Neural cell (in vitro differentiated cells): ENCODE data around the gene GPNMB. TPM values are rescaled to one million over a fixed set of nuclear protein-coding genes. Genes with fewer than 3 reads are reported as not detected.

Experiments
- H2AFZ ChIP-seq: fragments of 200-600, 300-800 bp; sonication (generic), shearing (Covaris generic); 2 replicates; pipeline ENCODE4 v1.6.0; 2014; ENCODE audit warnings: low read depth, mild to moderate bottlenecking, antibody characterized with exemption, low read length, moderate library complexity
- H3F3A ChIP-seq: fragments of 200-600 bp; shearing (Covaris generic); 2 replicates; pipeline ENCODE4 v1.6.1; 2016; ENCODE audit warnings: mild to moderate bottlenecking, moderate library complexity, mixed read lengths, antibody characterized with exemption, low read length; ENCODE audit not compliant: insufficient read depth, poor library complexity, severe bottlenecking
- H3K27ac ChIP-seq: fragments of 200-600, 300-800 bp; sonication (generic), shearing (Covaris generic); 2 replicates; pipeline ENCODE4 v1.5.1; 2014; ENCODE audit warnings: mild to moderate bottlenecking, low read length, moderate library complexity
- H3K27me3 ChIP-seq: fragments of 300-800, 200-600 bp; sonication (generic), shearing (Covaris generic); 2 replicates; pipeline ENCODE4 v1.6.0; 2014; ENCODE audit warnings: mild to moderate bottlenecking, low read depth, low read length, moderate library complexity; ENCODE audit not compliant: insufficient read depth
- H3K36me3 ChIP-seq: fragments of 300-800, 200-600 bp; sonication (generic), shearing (Covaris generic); 2 replicates; pipeline ENCODE4 v1.5.1; 2014; ENCODE audit warnings: mild to moderate bottlenecking, antibody characterized with exemption, low read length, moderate library complexity; ENCODE audit not compliant: insufficient read depth
- H3K4me2 ChIP-seq: fragments of 300-800, 200-600 bp; sonication (generic), shearing (Covaris generic); 2 replicates; pipeline ENCODE4 v1.6.0; 2014; ENCODE audit warnings: mild to moderate bottlenecking, low read length
- H3K4me3 ChIP-seq: fragments of 300-800, 200-600 bp; sonication (generic), shearing (Covaris generic); 2 replicates; pipeline ENCODE4 v1.5.1; 2014; ENCODE audit warnings: mild to moderate bottlenecking, low read length, moderate library complexity
- H3K79me2 ChIP-seq: fragments of 200-600 bp; shearing (Covaris generic); replicated peaks from 2 replicates; pipeline ENCODE4 v1.6.0; 2014; ENCODE audit warnings: mild to moderate bottlenecking, low read length, moderate library complexity; ENCODE audit not compliant: insufficient read depth
- H3K9ac ChIP-seq: fragments of 300-800, 200-600 bp; sonication (generic), shearing (Covaris generic); 2 replicates; pipeline ENCODE4 v1.6.1; 2016; ENCODE audit warnings: mild to moderate bottlenecking, low read length, mixed read lengths
- H3K9me2 ChIP-seq: fragments of 200-600 bp; shearing (Covaris generic); 2 replicates; pipeline ENCODE4 v1.6.1; 2016; ENCODE audit warnings: mild to moderate bottlenecking, low read length, mixed read lengths; ENCODE audit not compliant: insufficient read depth
- H3K9me3 ChIP-seq: fragments of 200-600, 300-800 bp; sonication (generic), shearing (Covaris generic); 2 replicates; pipeline ENCODE4 v1.6.1; 2016; ENCODE audit warnings: mild to moderate bottlenecking, mixed run types, low read length, moderate library complexity, mixed read lengths
- H4K20me1 ChIP-seq: fragments of 200-600 bp; shearing (Covaris generic); 2 replicates; pipeline ENCODE4 v1.6.1; 2016; ENCODE audit warnings: mild to moderate bottlenecking, mixed run types; ENCODE audit not compliant: insufficient read depth
- EP300 ChIP-seq: fragments of 450-650 bp; conservative IDR thresholded peaks from 2 replicates; pipeline ENCODE4 v1.6.1; 2014; ENCODE audit warnings: antibody characterized with exemption, mild to moderate bottlenecking, moderate library complexity; ENCODE audit not compliant: poor library complexity, severe bottlenecking
- MXI1 ChIP-seq: fragments of 450-650 bp; conservative IDR thresholded peaks from 2 replicates; pipeline ENCODE4 v1.6.1; 2014; ENCODE audit warnings: antibody characterized with exemption, mild to moderate bottlenecking; ENCODE audit not compliant: poor library complexity, severe bottlenecking
- POLR2AphosphoS5 ChIP-seq: IDR thresholded peaks from 2 replicates; pipeline ENCODE4 v1.6.1; 2012
- RAD21 ChIP-seq: fragments of 450-650 bp; conservative IDR thresholded peaks from 2 replicates; pipeline ENCODE4 v1.6.1; 2014; ENCODE audit warnings: antibody characterized with exemption, mild to moderate bottlenecking, moderate library complexity
- SMC3 ChIP-seq: fragments of 450-650 bp; conservative IDR thresholded peaks from 2 replicates; pipeline ENCODE4 v1.6.1; 2014; ENCODE audit warnings: antibody characterized with exemption, mild to moderate bottlenecking, moderate library complexity; ENCODE audit not compliant: poor library complexity
- TAF1 ChIP-seq: IDR thresholded peaks from 2 replicates; pipeline ENCODE4 v1.6.1; 2012; ENCODE audit warnings: low read depth
- polyA plus RNA-seq: library from polyadenylated mRNA; depleted of rRNA; stranded (reverse); fragments of >200 nt; gene quantifications from 2 replicates; pipeline ENCODE4 v1.2.3, GENCODE V29; 2014
- TF ChIP-seq, protein P1 (sequence below): IDR thresholded peaks from 2 replicates; pipeline ENCODE4 v1.6.1; 2012; ENCODE audit warnings: borderline replicate concordance
- TF ChIP-seq, protein P2 (sequence below): fragments of 450-650 bp; IDR thresholded peaks from 2 replicates; pipeline ENCODE4 v1.5.1; 2014; ENCODE audit warnings: antibody characterized with exemption, mild to moderate bottlenecking, moderate library complexity; ENCODE audit not compliant: poor library complexity, severe bottlenecking

Gene GPNMB
- polyA plus RNA-seq, 1 donor from 2014 or later, result not detected

DNA sequence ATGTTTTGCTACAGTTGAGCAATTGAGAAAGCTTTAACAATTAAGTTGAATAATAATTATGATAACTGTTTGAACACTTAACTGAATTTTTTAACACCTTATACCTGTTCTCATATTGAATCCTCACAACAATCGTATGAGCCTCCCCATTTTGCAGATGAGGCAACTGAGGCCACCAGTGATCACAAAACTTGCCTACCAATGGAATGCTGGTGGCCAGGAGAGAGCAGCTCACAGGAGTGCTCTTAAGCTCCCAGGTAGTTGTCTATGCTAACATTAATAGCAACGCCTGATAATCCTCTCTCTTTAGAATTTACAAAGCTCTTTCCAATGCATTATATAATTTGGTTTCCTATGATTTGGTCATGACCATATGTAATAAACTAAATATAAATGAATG lies 21.6 kb downstream of the GPNMB start:
- no peaks in the 10 kb centered on the region for H3F3A ChIP-seq
- H4K20me1 ChIP-seq, result no peaks in the 10 kb centered on the region
- no peaks in the 10 kb centered on the region for H3K9me3 ChIP-seq
- no peaks in the 10 kb centered on the region for H3K79me2 ChIP-seq
- H3K4me3 ChIP-seq, result no peak overlapping the region
- H3K27ac ChIP-seq, result no peak overlapping the region
- H3K4me2 ChIP-seq, result no peak overlapping the region
- no peak overlapping the region for H3K9ac ChIP-seq
- TF ChIP-seq RAD21, result no peak
- TF ChIP-seq, protein P1, sequence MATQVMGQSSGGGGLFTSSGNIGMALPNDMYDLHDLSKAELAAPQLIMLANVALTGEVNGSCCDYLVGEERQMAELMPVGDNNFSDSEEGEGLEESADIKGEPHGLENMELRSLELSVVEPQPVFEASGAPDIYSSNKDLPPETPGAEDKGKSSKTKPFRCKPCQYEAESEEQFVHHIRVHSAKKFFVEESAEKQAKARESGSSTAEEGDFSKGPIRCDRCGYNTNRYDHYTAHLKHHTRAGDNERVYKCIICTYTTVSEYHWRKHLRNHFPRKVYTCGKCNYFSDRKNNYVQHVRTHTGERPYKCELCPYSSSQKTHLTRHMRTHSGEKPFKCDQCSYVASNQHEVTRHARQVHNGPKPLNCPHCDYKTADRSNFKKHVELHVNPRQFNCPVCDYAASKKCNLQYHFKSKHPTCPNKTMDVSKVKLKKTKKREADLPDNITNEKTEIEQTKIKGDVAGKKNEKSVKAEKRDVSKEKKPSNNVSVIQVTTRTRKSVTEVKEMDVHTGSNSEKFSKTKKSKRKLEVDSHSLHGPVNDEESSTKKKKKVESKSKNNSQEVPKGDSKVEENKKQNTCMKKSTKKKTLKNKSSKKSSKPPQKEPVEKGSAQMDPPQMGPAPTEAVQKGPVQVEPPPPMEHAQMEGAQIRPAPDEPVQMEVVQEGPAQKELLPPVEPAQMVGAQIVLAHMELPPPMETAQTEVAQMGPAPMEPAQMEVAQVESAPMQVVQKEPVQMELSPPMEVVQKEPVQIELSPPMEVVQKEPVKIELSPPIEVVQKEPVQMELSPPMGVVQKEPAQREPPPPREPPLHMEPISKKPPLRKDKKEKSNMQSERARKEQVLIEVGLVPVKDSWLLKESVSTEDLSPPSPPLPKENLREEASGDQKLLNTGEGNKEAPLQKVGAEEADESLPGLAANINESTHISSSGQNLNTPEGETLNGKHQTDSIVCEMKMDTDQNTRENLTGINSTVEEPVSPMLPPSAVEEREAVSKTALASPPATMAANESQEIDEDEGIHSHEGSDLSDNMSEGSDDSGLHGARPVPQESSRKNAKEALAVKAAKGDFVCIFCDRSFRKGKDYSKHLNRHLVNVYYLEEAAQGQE, result no peak
- no peak for TF ChIP-seq SMC3
- TF ChIP-seq, protein P2, sequence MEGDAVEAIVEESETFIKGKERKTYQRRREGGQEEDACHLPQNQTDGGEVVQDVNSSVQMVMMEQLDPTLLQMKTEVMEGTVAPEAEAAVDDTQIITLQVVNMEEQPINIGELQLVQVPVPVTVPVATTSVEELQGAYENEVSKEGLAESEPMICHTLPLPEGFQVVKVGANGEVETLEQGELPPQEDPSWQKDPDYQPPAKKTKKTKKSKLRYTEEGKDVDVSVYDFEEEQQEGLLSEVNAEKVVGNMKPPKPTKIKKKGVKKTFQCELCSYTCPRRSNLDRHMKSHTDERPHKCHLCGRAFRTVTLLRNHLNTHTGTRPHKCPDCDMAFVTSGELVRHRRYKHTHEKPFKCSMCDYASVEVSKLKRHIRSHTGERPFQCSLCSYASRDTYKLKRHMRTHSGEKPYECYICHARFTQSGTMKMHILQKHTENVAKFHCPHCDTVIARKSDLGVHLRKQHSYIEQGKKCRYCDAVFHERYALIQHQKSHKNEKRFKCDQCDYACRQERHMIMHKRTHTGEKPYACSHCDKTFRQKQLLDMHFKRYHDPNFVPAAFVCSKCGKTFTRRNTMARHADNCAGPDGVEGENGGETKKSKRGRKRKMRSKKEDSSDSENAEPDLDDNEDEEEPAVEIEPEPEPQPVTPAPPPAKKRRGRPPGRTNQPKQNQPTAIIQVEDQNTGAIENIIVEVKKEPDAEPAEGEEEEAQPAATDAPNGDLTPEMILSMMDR, result no peak
- TF ChIP-seq EP300, result no peak
- no peak for TF ChIP-seq MXI1
- TF ChIP-seq TAF1, result no peak
- no peak for TF ChIP-seq POLR2AphosphoS5
- no peaks in the 10 kb centered on the region for H3K36me3 ChIP-seq
- no peak overlapping the region for H2AFZ ChIP-seq
- no peaks in the 10 kb centered on the region for H3K9me2 ChIP-seq
- no peaks in the 10 kb centered on the region for H3K27me3 ChIP-seq

DNA sequence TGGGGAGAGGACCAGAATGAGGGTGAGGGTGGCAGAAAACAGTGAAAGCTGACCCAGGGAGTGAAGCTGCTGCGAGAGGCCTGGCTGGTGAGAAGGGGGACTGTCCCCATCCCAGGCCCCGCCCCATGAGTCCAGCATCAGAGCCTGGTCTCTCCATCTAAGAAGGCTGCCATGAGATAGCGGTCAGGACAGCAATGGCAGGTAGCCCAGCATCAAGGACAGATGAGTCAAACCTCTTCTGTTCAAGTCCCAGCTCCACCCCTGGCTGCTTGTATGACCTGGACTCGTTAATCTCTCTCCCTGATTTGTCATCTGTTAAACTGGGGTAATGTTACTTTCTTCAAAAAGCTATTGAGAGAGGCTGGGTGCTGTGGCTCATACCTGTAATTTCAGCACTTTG lies 22.2 kb downstream of the GPNMB start:
- Histone ChIP-seq H3F3A (no peaks in the 10 kb centered on the region), H3K27ac (no peak overlapping the region), H4K20me1 (no peaks in the 10 kb centered on the region), H3K79me2 (no peaks in the 10 kb centered on the region), H3K9me2 (no peaks in the 10 kb centered on the region), H3K9me3 (no peaks in the 10 kb centered on the region), H3K4me2 (no peak overlapping the region), H3K36me3 (no peaks in the 10 kb centered on the region), H3K27me3 (no peaks in the 10 kb centered on the region), H3K9ac (no peak overlapping the region), H2AFZ (no peak overlapping the region), H3K4me3 (no peak overlapping the region)
- TF ChIP-seq, protein P1, result no peak
- TF ChIP-seq POLR2AphosphoS5 (no peak), TAF1 (no peak), RAD21 (no peak), SMC3 (no peak)
- TF ChIP-seq, protein P2, result no peak
